ENCODE results near the gene ZNF407.

DNA sequence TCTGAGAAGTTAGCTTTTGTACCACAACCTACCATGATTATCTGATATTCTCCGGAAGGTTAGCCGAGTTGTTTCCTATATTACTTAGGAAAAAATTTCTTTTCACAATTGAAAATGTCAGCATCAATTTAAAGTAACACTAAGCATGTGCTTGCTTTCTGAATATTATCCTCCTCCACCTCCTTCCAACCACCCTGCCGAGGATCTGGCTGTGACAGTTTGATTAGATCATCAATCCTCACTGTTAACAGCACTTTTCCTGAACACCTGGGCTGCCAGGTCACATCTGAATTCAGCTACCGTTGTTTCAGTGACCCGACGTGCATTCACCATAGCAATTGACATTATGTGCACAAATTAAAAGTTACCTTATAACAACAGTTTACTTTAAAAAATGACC, 207.0 kb downstream of the ZNF407 start:
- TF ChIP-seq, protein P1, sequence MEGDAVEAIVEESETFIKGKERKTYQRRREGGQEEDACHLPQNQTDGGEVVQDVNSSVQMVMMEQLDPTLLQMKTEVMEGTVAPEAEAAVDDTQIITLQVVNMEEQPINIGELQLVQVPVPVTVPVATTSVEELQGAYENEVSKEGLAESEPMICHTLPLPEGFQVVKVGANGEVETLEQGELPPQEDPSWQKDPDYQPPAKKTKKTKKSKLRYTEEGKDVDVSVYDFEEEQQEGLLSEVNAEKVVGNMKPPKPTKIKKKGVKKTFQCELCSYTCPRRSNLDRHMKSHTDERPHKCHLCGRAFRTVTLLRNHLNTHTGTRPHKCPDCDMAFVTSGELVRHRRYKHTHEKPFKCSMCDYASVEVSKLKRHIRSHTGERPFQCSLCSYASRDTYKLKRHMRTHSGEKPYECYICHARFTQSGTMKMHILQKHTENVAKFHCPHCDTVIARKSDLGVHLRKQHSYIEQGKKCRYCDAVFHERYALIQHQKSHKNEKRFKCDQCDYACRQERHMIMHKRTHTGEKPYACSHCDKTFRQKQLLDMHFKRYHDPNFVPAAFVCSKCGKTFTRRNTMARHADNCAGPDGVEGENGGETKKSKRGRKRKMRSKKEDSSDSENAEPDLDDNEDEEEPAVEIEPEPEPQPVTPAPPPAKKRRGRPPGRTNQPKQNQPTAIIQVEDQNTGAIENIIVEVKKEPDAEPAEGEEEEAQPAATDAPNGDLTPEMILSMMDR (IDR thresholded peaks at IDR 0.05) = no peak
- no peak for TF ChIP-seq POLR2A (IDR thresholded peaks at IDR 0.05)
